ENCODE results near the gene TSPAN10. TPM values are rescaled to one million over a fixed set of nuclear protein-coding genes. Genes with fewer than 3 reads are reported as not detected.

Gene TSPAN10
- total and polyA plus RNA-seq, 2 of the 13 experiments (the other 11 are each of a cell fraction or from before 2014, with no cell fraction given) = 0.54 to 0.75 TPM

DNA sequence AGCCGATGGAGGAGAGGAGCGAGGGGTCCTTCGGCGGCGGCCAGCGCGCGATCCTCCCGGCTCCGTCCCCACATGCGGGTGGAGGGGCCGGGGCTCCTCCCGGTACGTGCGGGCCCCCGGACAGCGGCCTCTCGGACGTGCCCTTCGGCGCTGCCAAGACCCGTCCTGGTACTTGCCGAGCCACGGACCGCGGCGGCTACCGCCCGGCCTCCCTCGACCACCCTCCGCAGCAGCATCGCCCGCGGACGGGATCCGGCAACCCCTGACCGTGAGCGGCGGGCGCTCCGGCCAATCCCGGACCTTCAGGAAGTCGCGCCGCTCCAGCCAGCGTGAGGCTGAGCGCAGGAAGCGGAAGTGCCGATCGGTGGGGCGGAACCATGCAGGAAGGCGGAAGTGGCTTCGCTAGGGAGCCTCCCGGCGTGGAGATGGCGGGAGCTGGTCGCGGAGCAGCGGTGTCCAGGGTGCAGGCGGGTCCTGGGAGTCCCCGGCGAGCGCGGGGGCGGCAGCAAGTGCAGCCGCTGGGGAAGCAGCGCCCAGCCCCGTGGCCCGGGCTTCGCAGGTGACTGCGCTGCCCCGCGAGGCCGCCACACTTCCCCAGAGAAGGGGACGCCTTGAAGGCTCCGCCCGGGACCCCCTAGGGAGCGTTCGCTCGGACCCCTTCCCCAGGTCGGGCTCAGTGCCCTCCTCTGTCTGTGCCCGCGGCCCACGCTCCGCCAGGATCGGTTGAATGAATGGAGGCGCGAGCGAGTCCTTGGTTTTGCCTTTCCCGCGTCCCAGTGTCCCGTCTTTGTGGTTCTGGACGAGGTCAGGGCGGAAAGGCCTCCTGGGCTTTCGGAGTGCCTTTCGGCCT is 29.6 kb downstream of the TSPAN10 start, which contains the start of the genes CCDC137 and OXLD1 (continued):
- TF ChIP-seq, protein P1, sequence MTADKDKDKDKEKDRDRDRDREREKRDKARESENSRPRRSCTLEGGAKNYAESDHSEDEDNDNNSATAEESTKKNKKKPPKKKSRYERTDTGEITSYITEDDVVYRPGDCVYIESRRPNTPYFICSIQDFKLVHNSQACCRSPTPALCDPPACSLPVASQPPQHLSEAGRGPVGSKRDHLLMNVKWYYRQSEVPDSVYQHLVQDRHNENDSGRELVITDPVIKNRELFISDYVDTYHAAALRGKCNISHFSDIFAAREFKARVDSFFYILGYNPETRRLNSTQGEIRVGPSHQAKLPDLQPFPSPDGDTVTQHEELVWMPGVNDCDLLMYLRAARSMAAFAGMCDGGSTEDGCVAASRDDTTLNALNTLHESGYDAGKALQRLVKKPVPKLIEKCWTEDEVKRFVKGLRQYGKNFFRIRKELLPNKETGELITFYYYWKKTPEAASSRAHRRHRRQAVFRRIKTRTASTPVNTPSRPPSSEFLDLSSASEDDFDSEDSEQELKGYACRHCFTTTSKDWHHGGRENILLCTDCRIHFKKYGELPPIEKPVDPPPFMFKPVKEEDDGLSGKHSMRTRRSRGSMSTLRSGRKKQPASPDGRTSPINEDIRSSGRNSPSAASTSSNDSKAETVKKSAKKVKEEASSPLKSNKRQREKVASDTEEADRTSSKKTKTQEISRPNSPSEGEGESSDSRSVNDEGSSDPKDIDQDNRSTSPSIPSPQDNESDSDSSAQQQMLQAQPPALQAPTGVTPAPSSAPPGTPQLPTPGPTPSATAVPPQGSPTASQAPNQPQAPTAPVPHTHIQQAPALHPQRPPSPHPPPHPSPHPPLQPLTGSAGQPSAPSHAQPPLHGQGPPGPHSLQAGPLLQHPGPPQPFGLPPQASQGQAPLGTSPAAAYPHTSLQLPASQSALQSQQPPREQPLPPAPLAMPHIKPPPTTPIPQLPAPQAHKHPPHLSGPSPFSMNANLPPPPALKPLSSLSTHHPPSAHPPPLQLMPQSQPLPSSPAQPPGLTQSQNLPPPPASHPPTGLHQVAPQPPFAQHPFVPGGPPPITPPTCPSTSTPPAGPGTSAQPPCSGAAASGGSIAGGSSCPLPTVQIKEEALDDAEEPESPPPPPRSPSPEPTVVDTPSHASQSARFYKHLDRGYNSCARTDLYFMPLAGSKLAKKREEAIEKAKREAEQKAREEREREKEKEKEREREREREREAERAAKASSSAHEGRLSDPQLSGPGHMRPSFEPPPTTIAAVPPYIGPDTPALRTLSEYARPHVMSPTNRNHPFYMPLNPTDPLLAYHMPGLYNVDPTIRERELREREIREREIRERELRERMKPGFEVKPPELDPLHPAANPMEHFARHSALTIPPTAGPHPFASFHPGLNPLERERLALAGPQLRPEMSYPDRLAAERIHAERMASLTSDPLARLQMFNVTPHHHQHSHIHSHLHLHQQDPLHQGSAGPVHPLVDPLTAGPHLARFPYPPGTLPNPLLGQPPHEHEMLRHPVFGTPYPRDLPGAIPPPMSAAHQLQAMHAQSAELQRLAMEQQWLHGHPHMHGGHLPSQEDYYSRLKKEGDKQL (CRISPR knock-in tag; IDR thresholded peaks at IDR 0.05; ENCODE audit: low read depth) = no peak
- no peak for TF ChIP-seq TEAD2 (CRISPR knock-in tag; IDR thresholded peaks at IDR 0.05)
- TF ChIP-seq, protein P2, sequence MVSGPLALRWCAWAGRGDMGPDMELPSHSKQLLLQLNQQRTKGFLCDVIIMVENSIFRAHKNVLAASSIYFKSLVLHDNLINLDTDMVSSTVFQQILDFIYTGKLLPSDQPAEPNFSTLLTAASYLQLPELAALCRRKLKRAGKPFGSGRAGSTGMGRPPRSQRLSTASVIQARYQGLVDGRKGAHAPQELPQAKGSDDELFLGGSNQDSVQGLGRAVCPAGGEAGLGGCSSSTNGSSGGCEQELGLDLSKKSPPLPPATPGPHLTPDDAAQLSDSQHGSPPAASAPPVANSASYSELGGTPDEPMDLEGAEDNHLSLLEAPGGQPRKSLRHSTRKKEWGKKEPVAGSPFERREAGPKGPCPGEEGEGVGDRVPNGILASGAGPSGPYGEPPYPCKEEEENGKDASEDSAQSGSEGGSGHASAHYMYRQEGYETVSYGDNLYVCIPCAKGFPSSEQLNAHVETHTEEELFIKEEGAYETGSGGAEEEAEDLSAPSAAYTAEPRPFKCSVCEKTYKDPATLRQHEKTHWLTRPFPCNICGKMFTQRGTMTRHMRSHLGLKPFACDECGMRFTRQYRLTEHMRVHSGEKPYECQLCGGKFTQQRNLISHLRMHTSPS (CRISPR knock-in tag; IDR thresholded peaks at IDR 0.05; ENCODE audit: low read depth) = peak; percentile 51; the same call in 1 of the 2 replicates
- TF ChIP-seq, protein P3, sequence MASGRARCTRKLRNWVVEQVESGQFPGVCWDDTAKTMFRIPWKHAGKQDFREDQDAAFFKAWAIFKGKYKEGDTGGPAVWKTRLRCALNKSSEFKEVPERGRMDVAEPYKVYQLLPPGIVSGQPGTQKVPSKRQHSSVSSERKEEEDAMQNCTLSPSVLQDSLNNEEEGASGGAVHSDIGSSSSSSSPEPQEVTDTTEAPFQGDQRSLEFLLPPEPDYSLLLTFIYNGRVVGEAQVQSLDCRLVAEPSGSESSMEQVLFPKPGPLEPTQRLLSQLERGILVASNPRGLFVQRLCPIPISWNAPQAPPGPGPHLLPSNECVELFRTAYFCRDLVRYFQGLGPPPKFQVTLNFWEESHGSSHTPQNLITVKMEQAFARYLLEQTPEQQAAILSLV (CRISPR knock-in tag; IDR thresholded peaks at IDR 0.05; ENCODE audit: borderline replicate concordance) = peak; percentile 16
- TF ChIP-seq ZFAT (CRISPR knock-in tag; conservative IDR thresholded peaks at IDR 0.05) = no peak
- TF ChIP-seq ZNF33A (CRISPR knock-in tag; IDR thresholded peaks at IDR 0.05; ENCODE audit: borderline replicate concordance) = no peak
- TF ChIP-seq IRX3 (CRISPR knock-in tag; IDR thresholded peaks at IDR 0.05; ENCODE audit: borderline replicate concordance, low read depth) = no peak
- TF ChIP-seq, protein P4, sequence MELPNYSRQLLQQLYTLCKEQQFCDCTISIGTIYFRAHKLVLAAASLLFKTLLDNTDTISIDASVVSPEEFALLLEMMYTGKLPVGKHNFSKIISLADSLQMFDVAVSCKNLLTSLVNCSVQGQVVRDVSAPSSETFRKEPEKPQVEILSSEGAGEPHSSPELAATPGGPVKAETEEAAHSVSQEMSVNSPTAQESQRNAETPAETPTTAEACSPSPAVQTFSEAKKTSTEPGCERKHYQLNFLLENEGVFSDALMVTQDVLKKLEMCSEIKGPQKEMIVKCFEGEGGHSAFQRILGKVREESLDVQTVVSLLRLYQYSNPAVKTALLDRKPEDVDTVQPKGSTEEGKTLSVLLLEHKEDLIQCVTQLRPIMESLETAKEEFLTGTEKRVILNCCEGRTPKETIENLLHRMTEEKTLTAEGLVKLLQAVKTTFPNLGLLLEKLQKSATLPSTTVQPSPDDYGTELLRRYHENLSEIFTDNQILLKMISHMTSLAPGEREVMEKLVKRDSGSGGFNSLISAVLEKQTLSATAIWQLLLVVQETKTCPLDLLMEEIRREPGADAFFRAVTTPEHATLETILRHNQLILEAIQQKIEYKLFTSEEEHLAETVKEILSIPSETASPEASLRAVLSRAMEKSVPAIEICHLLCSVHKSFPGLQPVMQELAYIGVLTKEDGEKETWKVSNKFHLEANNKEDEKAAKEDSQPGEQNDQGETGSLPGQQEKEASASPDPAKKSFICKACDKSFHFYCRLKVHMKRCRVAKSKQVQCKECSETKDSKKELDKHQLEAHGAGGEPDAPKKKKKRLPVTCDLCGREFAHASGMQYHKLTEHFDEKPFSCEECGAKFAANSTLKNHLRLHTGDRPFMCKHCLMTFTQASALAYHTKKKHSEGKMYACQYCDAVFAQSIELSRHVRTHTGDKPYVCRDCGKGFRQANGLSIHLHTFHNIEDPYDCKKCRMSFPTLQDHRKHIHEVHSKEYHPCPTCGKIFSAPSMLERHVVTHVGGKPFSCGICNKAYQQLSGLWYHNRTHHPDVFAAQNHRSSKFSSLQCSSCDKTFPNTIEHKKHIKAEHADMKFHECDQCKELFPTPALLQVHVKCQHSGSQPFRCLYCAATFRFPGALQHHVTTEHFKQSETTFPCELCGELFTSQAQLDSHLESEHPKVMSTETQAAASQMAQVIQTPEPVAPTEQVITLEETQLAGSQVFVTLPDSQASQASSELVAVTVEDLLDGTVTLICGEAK (IDR thresholded peaks at IDR 0.05) = peak; percentile 95
- TF ChIP-seq, protein P4 (CRISPR knock-in tag; IDR thresholded peaks at IDR 0.05) = peak; percentile 82

Measured in HepG2 (cell line).